ENCODE measurements around the gene N4BP2L2. TPM values are rescaled to one million over a fixed set of nuclear protein-coding genes. Genes with fewer than 3 reads are reported as not detected.

The N4BP2L2 gene
- total and polyA plus RNA-seq, 8 donors, result 121 to 301 (median 236) TPM

DNA sequence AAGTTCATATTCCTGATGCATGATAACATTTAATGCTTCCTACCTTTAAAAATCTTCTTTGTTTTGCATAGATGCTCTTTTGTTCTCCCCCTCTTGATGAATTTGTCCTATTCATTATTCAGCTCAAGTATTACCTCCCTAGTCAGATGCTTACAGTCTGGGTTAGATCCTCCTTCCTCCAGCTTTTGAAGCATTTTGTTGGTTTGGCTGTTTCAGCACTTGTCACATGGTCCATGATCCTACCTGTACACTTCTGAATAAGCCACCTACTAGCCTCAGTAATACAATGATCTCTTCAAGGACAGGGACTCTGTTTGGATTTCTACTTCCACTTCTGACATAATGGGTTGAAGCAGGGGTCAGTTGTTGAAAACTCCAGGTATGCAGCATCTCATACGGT is 148.1 kb downstream of the N4BP2L2 start:
- no peak for ATAC-seq

DNA sequence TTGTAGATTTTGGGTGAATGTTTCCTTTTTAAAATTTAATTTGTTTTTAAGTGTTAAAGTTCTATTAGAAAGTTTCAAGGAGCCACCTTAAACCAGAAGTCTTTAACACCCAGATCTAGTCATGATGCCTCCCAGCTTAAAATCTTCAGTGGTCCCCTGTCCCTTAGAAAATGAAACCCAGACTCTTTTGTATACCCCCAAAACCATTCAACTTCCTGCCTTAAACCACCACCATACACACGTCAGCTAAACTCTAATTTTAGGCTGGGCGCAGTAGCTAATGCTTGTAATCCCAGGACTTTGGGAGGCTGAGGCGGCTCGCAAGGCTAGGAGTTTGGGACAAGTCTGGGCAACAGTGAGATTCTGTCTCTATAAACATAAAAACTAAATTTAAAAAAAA is 148.5 kb downstream of the N4BP2L2 start:
- Histone ChIP-seq H3K36me3 (no peaks in the 10 kb centered on the region), H3K27me3 (no peaks in the 10 kb centered on the region), H3K27ac (no peak overlapping the region), H3K4me3 (no peak overlapping the region), H3K4me1 (no peaks in the 10 kb centered on the region), H3K9me3 (no peaks in the 10 kb centered on the region)
- no peak for DNase-seq
- ATAC-seq, result no peak
- TF ChIP-seq CTCF (IDR thresholded peaks at IDR 0.05), result no peak
- intact Hi-C loops (cut with DNase I), result no loop called here

More for the DNA sequence above, 148.1 kb downstream of the N4BP2L2 start:
- H3K27me3 ChIP-seq, result no peaks in the 10 kb centered on the region
- H3K4me3 ChIP-seq, result no peak overlapping the region
- intact Hi-C loops (cut with DNase I), result no loop called here
- no peaks in the 10 kb centered on the region for H3K36me3 ChIP-seq
- no peak overlapping the region for H3K27ac ChIP-seq
- DNase-seq, result no peak
- TF ChIP-seq CTCF (IDR thresholded peaks at IDR 0.05), result no peak
- no peaks in the 10 kb centered on the region for H3K9me3 ChIP-seq
- H3K4me1 ChIP-seq, result no peaks in the 10 kb centered on the region

GRCh38 chr13:32385410-32385809 is 153.2 kb downstream of the N4BP2L2 start:
- Histone ChIP-seq H3K36me3 (peaks cover 0 to 4% of the 10 kb centered on the region in 2 donors), H3K4me1 (no peaks in the 10 kb centered on the region), H3K9me3 (no peaks in the 10 kb centered on the region), H3K27me3 (no peaks in the 10 kb centered on the region), H3K4me3 (no peak overlapping the region), H3K27ac (no peak overlapping the region)
- no peak for ATAC-seq
- TF ChIP-seq CTCF (IDR thresholded peaks at IDR 0.05), result no peak
- no peak for DNase-seq
- intact Hi-C loops (cut with DNase I), result loop anchor here in 1 of 2 donors (10.0 kb wide), 1 partner anchor 189 kb away; no protein-coding TSS in a partner anchor

GRCh38 chr13:32384702-32385101 is 153.9 kb downstream of the N4BP2L2 start:
- intact Hi-C loops (cut with DNase I), result loop anchor here in 1 of 2 donors (10.0 kb wide), 1 partner anchor 190 kb away; no protein-coding TSS in a partner anchor
- no peak for TF ChIP-seq CTCF (IDR thresholded peaks at IDR 0.05)

GRCh38 chr13:32383836-32384618 is 154.6 kb downstream of the N4BP2L2 start:
- no peak for TF ChIP-seq CTCF (IDR thresholded peaks at IDR 0.05)
- intact Hi-C loops (cut with DNase I), result loop anchor here in 1 of 2 donors (10.0 kb wide), 1 partner anchor 191 kb away; no protein-coding TSS in a partner anchor

More at GRCh38 chr13:32384702-32385101, 153.9 kb downstream of the N4BP2L2 start:
- no peak for DNase-seq
- Histone ChIP-seq H3K4me1 (no peaks in the 10 kb centered on the region), H3K36me3 (peaks cover 0 to 4% of the 10 kb centered on the region in 2 donors), H3K27me3 (no peaks in the 10 kb centered on the region), H3K4me3 (no peak overlapping the region), H3K27ac (no peak overlapping the region), H3K9me3 (no peaks in the 10 kb centered on the region)
- no peak for ATAC-seq

More at GRCh38 chr13:32383836-32384618, 154.6 kb downstream of the N4BP2L2 start:
- no peak overlapping the region for H3K27ac ChIP-seq
- no peaks in the 10 kb centered on the region for H3K27me3 ChIP-seq
- no peaks in the 10 kb centered on the region for H3K4me1 ChIP-seq
- peaks cover 0 to 4% of the 10 kb centered on the region in 2 donors for H3K36me3 ChIP-seq
- no peak overlapping the region for H3K4me3 ChIP-seq
- H3K9me3 ChIP-seq, result no peaks in the 10 kb centered on the region
- ATAC-seq (no peak), DNase-seq (no peak)
